ENCODE results near the gene ZIC2.

The ZIC2 gene

GRCh38 chr13:99967869-99968520 lies 13.6 kb upstream of the ZIC2 start:
- no peak for TF ChIP-seq CTCF (IDR thresholded peaks at IDR 0.05; ENCODE audit: low read depth, low read length)
- H3K4me3 ChIP-seq (ENCODE audit: low read depth, low read length) = no peak overlapping the region

- no peak overlapping the region for H3K4me3 ChIP-seq (ENCODE audit: low read depth, low read length)
- TF ChIP-seq CTCF (IDR thresholded peaks at IDR 0.05; ENCODE audit: low read depth, low read length) = no peak
Measured at GRCh38 chr13:99968521-99969452, 12.8 kb upstream of the ZIC2 start.

GRCh38 chr13:99969453-99969918 lies 12.1 kb upstream of the ZIC2 start:
- no peak for TF ChIP-seq CTCF (IDR thresholded peaks at IDR 0.05; ENCODE audit: low read depth, low read length)
- no peak overlapping the region for H3K4me3 ChIP-seq (ENCODE audit: low read depth, low read length)

GRCh38 chr13:99969919-99970650 lies 11.5 kb upstream of the ZIC2 start:
- no peak overlapping the region for H3K4me3 ChIP-seq (ENCODE audit: low read depth, low read length)

GRCh38 chr13:99970651-99971575 lies 10.7 kb upstream of the ZIC2 start:
- H3K4me3 ChIP-seq (ENCODE audit: low read depth, low read length) = no peak overlapping the region
- no peak for TF ChIP-seq CTCF (IDR thresholded peaks at IDR 0.05; ENCODE audit: low read depth, low read length)

More at GRCh38 chr13:99969919-99970650, 11.5 kb upstream of the ZIC2 start:
- no peak for TF ChIP-seq CTCF (IDR thresholded peaks at IDR 0.05; ENCODE audit: low read depth, low read length)

- TF ChIP-seq CTCF (IDR thresholded peaks at IDR 0.05; ENCODE audit: low read depth, low read length) = no peak
- no peak within 1 kb of the TSS for H3K4me3 ChIP-seq (ENCODE audit: low read depth, low read length)
Measured at GRCh38 chr13:99971576-99972189, 9.9 kb upstream of the ZIC2 start, which contains the start of gene ZIC5. Gene ZIC5 (minus strand): TSS chr13:99971767. CDS start chr13:99971603, 164 bp downstream.
